ENCODE data around the gene BEND5.

The BEND5 gene

GRCh38 chr1:48741380-48741779, 35.3 kb downstream of the BEND5 start:
- TF ChIP-seq, protein P1, sequence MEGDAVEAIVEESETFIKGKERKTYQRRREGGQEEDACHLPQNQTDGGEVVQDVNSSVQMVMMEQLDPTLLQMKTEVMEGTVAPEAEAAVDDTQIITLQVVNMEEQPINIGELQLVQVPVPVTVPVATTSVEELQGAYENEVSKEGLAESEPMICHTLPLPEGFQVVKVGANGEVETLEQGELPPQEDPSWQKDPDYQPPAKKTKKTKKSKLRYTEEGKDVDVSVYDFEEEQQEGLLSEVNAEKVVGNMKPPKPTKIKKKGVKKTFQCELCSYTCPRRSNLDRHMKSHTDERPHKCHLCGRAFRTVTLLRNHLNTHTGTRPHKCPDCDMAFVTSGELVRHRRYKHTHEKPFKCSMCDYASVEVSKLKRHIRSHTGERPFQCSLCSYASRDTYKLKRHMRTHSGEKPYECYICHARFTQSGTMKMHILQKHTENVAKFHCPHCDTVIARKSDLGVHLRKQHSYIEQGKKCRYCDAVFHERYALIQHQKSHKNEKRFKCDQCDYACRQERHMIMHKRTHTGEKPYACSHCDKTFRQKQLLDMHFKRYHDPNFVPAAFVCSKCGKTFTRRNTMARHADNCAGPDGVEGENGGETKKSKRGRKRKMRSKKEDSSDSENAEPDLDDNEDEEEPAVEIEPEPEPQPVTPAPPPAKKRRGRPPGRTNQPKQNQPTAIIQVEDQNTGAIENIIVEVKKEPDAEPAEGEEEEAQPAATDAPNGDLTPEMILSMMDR (IDR thresholded peaks at IDR 0.05; ENCODE audit: control insufficient read depth, extremely low read depth, insufficient read depth) = no peak
- peak; percentile 21 for DNase-seq (ENCODE audit: low read depth)
- H3K4me3 ChIP-seq (ENCODE audit: low read depth, low read length) = no peak overlapping the region

GRCh38 chr1:48740621-48741020, 36.1 kb downstream of the BEND5 start:
- TF ChIP-seq, protein P1 (IDR thresholded peaks at IDR 0.05; ENCODE audit: control insufficient read depth, extremely low read depth, insufficient read depth) = no peak
- DNase-seq (ENCODE audit: low read depth) = no peak
- H3K4me3 ChIP-seq (ENCODE audit: low read depth, low read length) = no peak overlapping the region

- no peak overlapping the region for H3K4me3 ChIP-seq (ENCODE audit: low read depth, low read length)
- TF ChIP-seq, protein P1 (IDR thresholded peaks at IDR 0.05; ENCODE audit: control insufficient read depth, extremely low read depth, insufficient read depth) = no peak
- no peak for DNase-seq (ENCODE audit: low read depth)
These were observed 37.6 kb downstream of the BEND5 start for GRCh38 chr1:48739091-48739490.

DNA sequence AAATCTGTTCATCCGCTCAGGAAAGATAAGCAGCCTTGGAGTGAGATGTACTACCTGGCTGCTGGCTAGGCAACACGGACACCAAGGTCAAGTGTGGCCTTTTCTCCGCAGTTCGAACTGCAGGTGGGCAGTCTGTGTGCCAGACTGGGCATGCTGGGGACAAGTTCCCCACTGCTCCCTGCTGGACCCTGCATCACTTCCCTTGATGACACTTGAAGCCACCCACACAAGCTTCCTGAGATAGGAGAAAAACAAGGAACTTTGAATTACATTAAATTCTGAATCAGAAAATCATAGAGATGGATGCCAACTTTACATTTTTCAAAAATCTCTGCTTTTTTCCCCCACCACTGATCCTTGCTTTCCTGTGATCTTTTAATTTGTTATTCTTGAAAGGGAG, 38.3 kb downstream of the BEND5 start:
- no peak overlapping the region for H3K4me3 ChIP-seq (ENCODE audit: low read depth, low read length)
- no peak for DNase-seq (ENCODE audit: low read depth)
- TF ChIP-seq, protein P1 (IDR thresholded peaks at IDR 0.05; ENCODE audit: control insufficient read depth, extremely low read depth, insufficient read depth) = no peak

DNA sequence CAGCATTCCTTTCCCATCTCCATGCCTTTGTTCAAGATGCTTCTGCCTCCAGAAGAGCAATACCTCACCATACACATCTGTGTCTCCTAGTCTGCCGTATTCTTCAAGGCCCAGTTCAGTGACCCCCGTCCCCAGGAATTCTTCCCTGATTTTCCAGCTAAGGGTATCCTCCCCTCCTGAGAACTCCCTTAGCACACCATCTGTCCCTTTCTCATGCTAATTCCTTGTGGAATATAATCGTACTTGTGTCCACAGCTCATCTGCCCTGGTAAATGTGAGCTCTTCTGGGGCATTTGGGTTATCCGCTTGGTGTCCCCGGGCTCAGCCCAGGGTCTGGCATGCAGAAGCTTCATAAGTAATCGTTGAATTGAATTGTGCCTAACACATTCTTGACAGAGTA, 40.9 kb downstream of the BEND5 start:
- no peak for DNase-seq (ENCODE audit: low read depth)
- TF ChIP-seq, protein P1 (IDR thresholded peaks at IDR 0.05; ENCODE audit: control insufficient read depth, extremely low read depth, insufficient read depth) = no peak
- no peak overlapping the region for H3K4me3 ChIP-seq (ENCODE audit: low read depth, low read length)

DNA sequence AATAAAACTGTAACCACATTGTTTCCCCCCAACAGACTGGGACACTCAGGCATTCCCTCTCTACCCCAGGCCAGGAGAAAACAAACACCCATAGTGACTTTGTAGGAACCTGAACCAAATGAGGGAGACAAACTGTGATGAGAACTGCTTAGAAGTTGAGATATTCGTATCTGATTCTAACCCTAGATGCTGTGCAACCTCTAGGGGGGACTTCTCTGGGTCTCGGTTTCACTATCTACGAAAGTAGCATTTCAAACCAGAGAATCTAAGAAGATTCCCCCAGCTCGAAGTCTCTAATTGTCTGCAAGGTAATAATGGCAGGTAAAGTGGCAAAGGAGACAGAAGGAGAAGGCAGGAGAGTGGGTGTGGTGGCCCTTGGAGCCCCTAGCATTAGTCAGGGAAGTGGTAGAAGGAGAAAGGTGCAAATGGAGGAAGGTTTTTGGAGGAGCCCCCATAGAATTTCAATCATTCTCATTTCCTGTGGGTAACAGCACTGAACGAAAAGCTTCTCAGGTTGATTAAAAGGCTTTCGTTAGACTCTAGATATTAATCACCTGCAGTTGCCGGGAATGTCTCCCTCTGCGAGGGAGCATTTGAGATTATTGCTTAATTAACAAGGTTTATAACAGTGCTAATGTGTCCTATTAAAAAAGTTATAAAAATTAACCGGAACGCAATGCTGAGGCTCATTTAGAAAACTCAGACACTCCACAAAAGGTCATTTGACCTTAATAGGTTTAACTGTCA, 46.4 kb downstream of the BEND5 start:
- TF ChIP-seq, protein P1 (IDR thresholded peaks at IDR 0.05; ENCODE audit: control insufficient read depth, extremely low read depth, insufficient read depth) = no peak
- DNase-seq (ENCODE audit: low read depth) = no peak
- no peak overlapping the region for H3K4me3 ChIP-seq (ENCODE audit: low read depth, low read length)

DNA sequence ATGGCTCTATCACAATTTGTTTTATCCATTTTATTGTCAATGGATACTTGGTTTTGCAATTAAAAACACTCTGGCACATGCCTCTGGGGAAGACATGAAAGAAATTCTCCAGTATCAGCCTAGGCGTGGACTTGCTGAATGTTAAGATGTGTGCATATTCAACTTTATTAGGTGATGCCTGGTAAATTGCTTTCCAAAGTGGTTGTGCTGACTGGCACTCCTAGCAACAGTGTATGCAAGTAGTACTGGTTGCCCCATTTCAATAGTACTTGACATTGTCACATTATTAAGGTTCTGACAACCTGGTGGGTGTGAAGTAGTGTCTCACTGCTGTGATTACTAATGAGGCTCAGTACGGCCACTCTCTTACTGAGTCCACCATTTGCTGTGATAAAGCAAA, 48.1 kb downstream of the BEND5 start:
- TF ChIP-seq, protein P1 (IDR thresholded peaks at IDR 0.05; ENCODE audit: control insufficient read depth, extremely low read depth, insufficient read depth) = no peak
- H3K4me3 ChIP-seq (ENCODE audit: low read depth, low read length) = no peak overlapping the region
- DNase-seq (ENCODE audit: low read depth) = no peak

Data from LNCaP clone FGC (cell line).